Activated gamma-delta T cell (primary cell): ENCODE results near the gene BOD1L1.

Experiments
- DNase-seq: peaks from one replicate; lab custom pipeline; 2025; lab: John Stamatoyannopoulos, UW

Gene BOD1L1

GRCh38 chr4:13524504-13525243 lies 102.9 kb downstream of the BOD1L1 start:
- no peak for DNase-seq

GRCh38 chr4:13523591-13524503 lies 103.7 kb downstream of the BOD1L1 start:
- no peak for DNase-seq

- DNase-seq, result no peak
These were observed 104.4 kb downstream of the BOD1L1 start for GRCh38 chr4:13523105-13523477.

GRCh38 chr4:13522282-13523104 lies 105.0 kb downstream of the BOD1L1 start:
- DNase-seq, result no peak

- DNase-seq, result no peak
These were observed 106.5 kb downstream of the BOD1L1 start for GRCh38 chr4:13521047-13521446.
